Superior temporal gyrus (tissue), 1 donor: ENCODE results near the gene HCST.
"Not testable (repeated sequence)": the region's sequence is repeated elsewhere in the genome, so short reads cannot be mapped to it uniquely, and the experiment has no call there.

Source experiments
- DNase-seq: peaks from one replicate; pipeline ENCODE4 v3.0.0-alpha.2; 2016; ENCODE audit errors: extremely low spot score

The HCST gene

GRCh38 chr19:35904311-35905068 is 2.2 kb downstream of the HCST start:
- no peak for DNase-seq

DNA sequence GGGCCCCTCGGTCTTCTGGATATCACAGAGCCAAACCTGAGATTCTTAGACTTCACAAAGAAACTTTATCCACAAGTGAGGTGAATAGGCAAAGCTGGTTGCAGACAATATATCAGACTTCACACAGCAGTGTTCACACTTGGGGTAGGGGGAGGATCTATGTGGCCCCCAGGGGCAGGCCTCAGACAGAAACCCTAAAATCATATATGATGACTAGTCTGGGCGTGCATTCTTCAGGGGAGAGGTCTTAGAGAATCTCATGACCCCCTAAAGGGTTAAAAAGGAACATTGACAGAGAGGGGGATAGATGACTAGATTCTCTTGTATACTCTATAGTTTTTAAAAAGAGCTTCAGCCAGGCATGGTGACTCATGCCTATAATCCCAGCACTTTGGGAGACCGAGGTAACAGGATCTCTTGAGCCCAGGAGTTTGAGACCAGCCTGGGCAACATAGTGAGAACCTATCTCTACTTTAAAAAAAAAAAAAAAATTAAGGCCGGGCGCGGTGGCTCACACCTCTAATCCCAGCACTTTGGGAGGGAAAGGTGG is 2.9 kb downstream of the HCST start:
- DNase-seq = no peak

GRCh38 chr19:35907377-35907745 is 5.0 kb downstream of the HCST start:
- DNase-seq = no peak

GRCh38 chr19:35908010-35908441 is 5.7 kb downstream of the HCST start, which contains the start of gene TYROBP:
Gene TYROBP, minus strand, starts transcription at chr19:35908295. Its CDS starts 67 bp downstream, at chr19:35908228.
- DNase-seq = no peak

DNA sequence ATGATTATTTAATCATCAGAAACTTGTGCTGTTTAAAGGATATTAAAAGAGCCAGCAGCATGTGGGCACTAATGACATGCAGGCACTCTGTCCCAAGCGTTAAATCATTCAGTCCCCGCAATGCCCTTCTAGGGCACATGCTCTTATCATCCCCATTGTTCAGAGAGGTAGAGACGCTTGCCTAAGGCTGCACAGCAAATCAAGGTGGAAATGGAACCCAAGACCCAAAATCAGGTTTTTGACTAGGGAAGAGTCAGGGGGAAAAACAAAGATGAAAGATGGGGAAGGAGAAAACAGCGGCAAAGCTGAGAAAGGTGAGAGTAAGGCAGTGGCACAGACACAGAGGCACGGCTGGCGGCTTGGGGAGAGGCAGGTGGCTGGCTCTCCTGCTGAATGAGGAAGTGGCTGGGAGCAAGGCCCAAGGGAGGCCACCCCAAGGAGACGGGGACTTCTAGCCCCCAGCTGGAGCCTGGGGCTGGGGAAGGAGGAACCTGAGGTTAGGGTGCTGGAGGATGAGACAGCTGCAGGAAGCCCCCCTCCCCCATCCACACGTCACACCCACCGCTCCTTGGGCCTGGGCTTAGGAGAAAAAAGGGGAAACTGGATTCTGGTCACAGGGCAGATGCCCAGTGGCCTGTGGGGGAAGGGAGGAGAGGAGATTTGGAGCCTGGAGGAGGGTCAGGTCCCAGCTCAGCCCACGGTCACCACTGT is 6.8 kb downstream of the HCST start:
- DNase-seq = no peak

DNA sequence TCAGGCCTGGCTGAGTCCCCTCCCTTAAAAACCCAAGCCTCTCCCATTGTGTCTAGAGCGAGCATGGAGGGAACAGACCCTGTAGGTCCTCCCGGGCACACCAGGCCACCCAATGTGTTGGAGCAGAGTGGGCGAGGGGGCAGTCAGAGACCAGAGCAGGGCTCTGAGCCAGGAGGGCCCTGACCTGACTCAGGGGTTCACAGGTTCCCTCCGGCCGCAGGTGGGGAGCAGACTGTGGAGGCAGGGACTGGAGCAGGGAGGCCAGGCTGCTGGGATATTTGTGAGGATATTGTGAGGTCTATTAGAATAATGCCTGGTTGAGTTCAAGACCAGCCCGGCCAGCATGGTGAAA is 7.3 kb downstream of the HCST start:
- DNase-seq = no peak

DNA sequence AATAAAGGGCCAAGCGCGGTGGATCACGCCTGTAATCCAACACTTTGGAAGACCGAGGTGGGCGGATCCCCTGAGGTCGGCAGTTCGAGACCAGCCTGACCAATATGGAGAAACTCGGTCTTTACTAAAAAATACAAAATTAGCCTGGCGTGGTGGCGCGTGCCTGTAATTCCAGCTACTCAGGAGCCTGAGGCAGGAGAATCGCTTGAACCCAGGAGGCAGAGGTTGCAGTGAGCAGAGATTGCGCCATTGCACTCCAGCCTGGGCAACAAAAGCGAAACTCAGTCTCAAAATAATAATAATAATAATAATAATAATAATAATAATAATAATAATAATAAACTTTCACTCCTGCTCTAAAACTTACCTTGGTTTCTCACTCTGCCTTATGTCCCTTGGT is 8.0 kb downstream of the HCST start:
- DNase-seq = not testable (repeated sequence)

DNA sequence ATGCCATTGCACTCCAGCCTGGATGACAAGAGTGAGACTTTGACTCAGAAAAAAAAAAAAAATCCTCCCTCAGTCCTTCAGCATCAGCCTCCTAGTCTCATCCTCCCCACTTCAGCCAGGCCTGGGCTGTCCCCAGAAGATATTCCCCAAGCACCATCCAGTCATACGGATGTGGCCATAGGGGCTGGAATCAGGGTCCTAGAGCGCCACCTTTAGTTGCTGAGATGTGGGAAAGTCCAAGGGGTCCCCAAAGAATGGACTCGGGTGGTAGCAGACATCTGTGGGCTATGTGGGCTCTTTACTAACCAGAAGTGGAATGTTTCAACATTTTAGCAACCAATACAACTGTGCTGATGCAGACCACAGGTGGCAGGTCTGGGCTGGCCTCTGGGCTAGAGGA is 8.8 kb downstream of the HCST start:
- no peak for DNase-seq

DNA sequence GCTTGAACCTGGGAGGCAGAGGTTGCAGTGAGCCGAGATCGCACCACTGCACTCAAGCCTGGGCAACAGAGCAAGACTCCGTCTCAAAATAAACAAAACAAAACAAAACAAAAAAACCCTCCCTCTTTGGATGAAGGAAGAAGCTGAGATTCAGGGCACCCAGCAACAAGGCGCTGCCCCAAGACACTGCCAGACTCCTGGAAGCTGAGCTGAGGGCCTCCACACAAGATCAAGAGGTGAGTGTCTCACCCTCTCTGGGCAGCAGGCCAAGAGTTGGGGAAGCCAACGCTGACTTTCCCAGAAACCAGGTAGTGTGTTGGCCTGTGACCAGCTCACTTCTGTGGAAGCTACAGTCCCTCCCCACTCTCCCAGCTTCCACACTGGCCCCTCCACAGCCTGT is 9.5 kb downstream of the HCST start:
- DNase-seq = no peak

DNA sequence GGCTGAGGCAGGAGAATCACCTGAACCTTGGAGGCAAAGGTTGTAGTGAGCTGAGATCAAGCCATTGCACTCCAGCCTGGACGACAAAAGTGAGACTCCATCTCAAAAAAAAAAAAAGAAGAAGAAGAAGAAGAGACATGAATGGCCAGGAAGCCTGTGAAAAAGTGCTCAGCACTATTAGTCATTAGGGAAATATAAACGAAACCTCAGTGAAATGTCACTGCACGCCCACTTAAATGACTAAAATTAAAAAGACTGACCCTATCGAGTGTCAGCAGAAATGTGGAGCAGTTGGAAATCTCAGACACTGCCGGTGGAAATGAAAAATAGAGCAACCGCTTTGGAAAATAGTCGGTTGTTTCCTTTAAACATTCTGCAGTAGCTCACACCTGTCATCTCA is 11.3 kb downstream of the HCST start:
- DNase-seq = no peak

DNA sequence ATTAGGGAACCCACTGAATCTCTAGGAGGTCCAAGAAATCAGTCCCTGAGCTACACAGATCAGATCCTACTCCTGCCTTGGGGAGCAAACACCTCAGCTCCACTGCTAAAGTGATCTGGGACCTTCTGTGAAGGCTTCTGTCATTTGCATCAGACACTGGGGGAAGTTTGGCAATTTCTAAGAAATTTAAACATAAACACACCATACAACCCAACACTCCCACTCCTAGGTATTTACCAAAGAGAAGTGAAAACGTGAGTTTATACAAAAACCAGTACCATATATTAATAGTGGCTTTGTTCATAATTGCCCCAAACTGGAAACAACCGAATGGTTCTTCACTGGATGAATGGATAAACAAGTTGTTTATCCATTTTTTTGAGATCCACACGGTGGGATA is 13.1 kb downstream of the HCST start:
- DNase-seq = no peak

- DNase-seq = no peak
Measured at GRCh38 chr19:35919306-35919705, 17.0 kb downstream of the HCST start.

GRCh38 chr19:35921012-35921411 is 18.7 kb downstream of the HCST start:
- no peak for DNase-seq

DNA sequence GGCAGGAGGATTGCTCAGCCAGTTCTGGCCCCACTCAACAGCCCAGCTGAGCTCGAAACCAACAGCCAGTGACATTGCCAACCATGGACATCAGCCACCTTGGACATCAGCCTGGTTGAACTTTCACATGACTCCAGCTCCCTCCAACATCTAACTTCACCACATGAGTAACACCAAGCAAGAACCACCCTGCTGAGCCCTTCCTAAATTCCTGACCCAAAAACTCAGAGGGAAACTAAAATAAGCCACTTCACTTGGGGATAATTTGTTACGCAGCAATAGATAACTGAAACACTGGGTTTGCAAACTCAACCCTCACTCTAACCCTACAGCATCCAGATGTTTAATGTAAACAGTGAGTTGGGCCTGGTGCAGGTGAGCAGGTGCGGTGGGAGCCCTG is 23.2 kb downstream of the HCST start:
- no peak for DNase-seq

DNA sequence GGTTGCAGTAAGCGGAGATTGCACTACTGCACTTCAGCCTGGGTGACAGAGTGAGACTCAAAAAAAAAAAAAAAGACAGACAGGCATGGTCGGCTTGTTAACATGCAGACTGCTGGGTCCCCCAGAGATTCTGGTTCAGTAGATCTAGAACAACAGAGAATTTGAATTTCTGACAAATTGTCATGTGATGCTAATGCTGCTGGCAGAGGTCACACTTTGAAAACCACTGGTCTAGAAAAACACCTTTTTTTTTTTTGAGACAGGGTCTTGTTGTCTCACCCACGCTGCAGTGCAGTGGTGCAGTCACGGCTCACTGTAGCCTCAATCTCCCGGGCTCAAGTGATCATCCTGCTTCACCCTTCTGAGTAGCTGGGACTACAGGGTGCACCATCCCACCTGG is 26.2 kb downstream of the HCST start:
- DNase-seq = no peak

DNA sequence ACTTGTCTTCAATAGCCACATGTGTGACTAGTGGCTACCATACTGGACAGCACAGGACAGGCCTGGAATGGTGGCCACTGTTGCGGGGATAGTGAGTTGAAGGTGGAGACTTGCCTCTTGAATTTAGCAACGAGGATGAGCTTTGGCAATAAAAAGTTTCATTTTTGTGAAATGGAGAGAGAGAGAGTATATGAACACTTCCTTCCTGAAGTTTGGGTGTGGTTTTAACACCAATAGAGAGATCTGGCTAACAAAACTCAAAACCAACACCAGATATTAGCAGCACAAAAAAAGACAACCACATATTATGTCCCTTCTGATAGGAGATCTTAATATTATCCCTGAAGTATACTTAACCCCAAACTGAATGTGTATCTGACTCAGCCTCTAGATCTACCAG is 27.5 kb downstream of the HCST start:
- no peak for DNase-seq

GRCh38 chr19:35931161-35931873 is 29.0 kb downstream of the HCST start:
- peak; percentile 99 for DNase-seq

GRCh38 chr19:35931874-35932202 is 29.5 kb downstream of the HCST start:
- DNase-seq = no peak

DNA sequence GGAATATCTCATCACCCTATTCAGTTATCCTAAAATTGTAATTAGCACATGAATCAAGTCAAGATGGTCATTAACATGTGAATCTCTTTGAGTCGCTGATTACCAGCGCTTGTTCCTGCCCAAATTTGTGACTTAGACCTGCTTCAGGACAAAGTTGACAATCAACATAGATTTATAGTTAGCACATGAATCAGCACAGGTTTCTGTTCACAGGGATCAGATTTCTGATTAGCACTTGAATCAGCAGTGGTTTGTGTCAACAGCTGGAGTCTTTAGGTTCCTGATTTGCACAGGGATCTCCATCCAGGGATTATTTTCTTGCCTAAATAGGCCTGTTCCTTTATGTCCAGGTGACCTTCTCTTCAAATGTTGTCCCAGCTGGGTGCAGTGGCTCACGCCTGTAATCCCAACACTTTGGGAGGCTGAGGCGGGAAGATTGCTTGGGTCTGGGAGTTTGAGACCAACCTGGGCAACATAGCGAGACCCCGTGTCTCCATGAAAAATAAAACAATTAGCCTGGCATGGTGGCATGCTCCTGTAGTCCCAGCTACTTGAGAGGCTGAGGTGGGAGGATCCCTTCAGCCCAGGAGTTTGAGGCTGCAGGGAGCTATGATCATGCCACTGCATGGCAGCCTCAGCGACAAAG is 30.1 kb downstream of the HCST start:
- DNase-seq = no peak

DNA sequence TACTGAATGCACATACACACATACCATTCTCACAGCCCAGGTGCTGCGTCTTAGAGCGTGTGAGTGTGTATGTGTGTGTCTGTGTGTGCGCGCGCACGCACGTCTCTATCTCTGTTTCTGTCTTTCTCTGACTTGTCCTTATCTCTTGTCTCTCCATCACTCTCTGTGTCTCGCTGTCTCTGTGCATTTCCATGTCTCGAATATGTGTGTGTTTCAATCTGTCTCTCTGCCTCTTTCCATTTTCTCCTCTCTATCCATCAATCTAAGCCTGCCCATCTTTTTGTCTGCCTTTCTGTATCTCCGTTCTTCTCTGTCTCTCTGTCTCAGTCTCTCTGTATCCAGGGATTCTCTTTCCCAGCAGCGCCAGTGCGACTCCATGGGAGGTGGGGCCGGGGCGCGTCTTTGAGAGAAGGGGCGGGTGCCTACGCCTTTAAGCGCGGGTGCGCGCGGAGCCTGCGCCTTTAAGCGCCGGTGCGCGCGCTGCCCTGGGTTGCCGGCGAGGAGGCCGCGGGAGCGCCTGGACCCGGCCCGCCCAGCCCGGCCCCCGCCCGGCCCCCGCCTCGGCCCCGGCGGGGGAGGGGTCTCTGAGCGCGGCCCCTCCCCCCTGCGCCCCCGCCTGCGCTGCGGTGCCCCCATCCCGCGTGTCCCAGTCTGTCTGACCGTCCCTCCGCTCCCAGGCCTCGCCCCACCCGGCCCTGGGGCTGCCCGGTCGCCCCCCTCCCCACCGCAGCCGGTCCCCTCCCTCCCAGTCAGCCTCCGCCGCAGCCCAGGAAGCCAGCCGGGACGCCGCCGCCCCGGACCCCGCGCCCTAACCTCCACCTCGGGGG is 33.8 kb downstream of the HCST start, which contains the start of gene LRFN3:
Gene LRFN3, plus strand, starts transcription at position 464 of the 827 bp plus-strand sequence. CDS start 3,052 bp downstream, outside the sequence.
- DNase-seq = peak; percentile 79

DNA sequence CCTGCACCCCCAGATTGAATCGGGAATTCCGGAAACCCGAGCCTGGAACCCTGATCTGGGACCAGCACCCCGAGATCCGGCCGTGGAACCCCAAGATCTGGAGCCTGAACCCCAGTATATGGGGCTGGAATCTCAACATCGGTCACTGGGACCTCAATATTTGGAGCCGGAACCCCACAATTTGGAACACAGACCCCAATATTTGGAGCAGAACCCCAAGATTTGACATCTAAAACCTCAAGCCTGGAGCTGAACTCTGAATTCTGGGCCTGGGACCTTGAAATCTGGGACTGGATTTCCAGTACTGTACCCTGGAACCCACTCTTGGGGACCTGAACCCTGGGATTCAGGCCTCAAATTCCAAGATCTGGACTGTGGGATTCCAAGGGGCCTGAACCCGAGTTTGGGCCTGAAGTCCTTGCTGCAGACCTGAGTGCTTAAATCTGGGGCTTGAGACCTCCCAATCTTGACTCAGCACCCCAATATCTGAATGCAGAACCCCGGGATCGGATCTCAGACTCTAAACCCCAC is 34.5 kb downstream of the HCST start:
- no peak for DNase-seq
